Lower lobe of right lung (tissue), 2 donors: ENCODE data around the gene EIF3L. TPM values are rescaled to one million over a fixed set of nuclear protein-coding genes. Genes with fewer than 3 reads are reported as not detected.
A peak's percentile ranks its signal among the peaks of the same experiment; 100 is the strongest.

Experiments used
- ATAC-seq, 2 donors: fragments of 200-7000 bp; cut with Tn5 transposase; one replicate each; pipeline ENCODE4 v1.9.1; 2020 to 2022; ENCODE audit warnings: mild to moderate bottlenecking in 2 of 2, moderate library complexity in 2 of 2
- DNase-seq: peaks from one replicate; pipeline ENCODE4 v3.0.0-alpha.2; 2020
- H3K27ac ChIP-seq: fragments of 200-600 bp; one replicate; pipeline ENCODE4 v1.8.0; 2022
- H3K27me3 ChIP-seq: fragments of 200-600 bp; one replicate; pipeline ENCODE4 v1.8.0; 2022; ENCODE audit warnings: low read depth
- H3K36me3 ChIP-seq: fragments of 200-600 bp; one replicate; pipeline ENCODE4 v1.8.0; 2022; ENCODE audit warnings: mild to moderate bottlenecking
- H3K4me1 ChIP-seq: fragments of 200-600 bp; one replicate; pipeline ENCODE4 v1.8.0; 2022
- H3K4me3 ChIP-seq: fragments of 200-600 bp; one replicate; pipeline ENCODE4 v1.8.0; 2022; ENCODE audit warnings: mild to moderate bottlenecking
- H3K9me3 ChIP-seq: fragments of 200-600 bp; one replicate; pipeline ENCODE4 v1.8.0; 2022
- intact Hi-C: fragments of 100-400 bp; cut with DNase I; formaldehyde crosslinking; loops from one replicate; pipeline ENCODE4 v1.11.0; 2022
- total RNA-seq: library from RNA; stranded (reverse); fragmentation: NEBNext Ultra II Directional; extraction: Animal tissue kit (Norgen Biotek cat#: 25700); gene quantifications from one replicate; pipeline ENCODE4 v1.2.1, GENCODE V29; 2021
- TF ChIP-seq, protein P1 (sequence below): fragments of 200-600 bp; IDR thresholded peaks from one replicate; pipeline ENCODE4 v1.8.0; 2022; ENCODE audit warnings: antibody characterized with exemption, mild to moderate bottlenecking
- donor health status: DM: no; HTN: yes; CAD: no; lungs with severe emphysema.

EIF3L gene
- total RNA-seq, 1 donor from 2014 or later = 385 TPM

DNA sequence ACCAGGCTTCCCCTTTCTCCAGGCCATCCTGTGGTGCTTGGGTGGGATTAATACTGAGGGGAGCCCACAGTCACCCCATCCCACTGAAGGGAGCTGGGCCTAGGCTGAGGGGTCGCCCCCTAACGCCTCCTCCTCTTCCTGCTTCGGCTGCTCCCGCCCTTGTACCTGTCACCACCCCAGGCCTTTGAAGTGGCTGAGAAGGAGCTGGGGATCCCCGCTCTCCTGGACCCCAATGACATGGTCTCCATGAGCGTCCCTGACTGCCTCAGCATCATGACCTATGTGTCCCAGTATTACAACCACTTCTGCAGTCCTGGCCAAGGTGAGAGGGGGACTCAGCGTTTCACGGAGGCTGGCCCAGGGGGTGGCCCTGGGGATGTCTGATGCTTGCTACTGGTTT lies 63.0 kb downstream of the EIF3L start:
- H3K27ac ChIP-seq = no peak overlapping the region
- H3K36me3 ChIP-seq = peaks cover 43% of the 10 kb centered on the region
- ATAC-seq = no peak
- H3K27me3 ChIP-seq = no peaks in the 10 kb centered on the region
- no peaks in the 10 kb centered on the region for H3K9me3 ChIP-seq
- H3K4me1 ChIP-seq = peaks cover 14% of the 10 kb centered on the region
- TF ChIP-seq, protein P1, sequence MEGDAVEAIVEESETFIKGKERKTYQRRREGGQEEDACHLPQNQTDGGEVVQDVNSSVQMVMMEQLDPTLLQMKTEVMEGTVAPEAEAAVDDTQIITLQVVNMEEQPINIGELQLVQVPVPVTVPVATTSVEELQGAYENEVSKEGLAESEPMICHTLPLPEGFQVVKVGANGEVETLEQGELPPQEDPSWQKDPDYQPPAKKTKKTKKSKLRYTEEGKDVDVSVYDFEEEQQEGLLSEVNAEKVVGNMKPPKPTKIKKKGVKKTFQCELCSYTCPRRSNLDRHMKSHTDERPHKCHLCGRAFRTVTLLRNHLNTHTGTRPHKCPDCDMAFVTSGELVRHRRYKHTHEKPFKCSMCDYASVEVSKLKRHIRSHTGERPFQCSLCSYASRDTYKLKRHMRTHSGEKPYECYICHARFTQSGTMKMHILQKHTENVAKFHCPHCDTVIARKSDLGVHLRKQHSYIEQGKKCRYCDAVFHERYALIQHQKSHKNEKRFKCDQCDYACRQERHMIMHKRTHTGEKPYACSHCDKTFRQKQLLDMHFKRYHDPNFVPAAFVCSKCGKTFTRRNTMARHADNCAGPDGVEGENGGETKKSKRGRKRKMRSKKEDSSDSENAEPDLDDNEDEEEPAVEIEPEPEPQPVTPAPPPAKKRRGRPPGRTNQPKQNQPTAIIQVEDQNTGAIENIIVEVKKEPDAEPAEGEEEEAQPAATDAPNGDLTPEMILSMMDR = no peak
- no peak overlapping the region for H3K4me3 ChIP-seq
- DNase-seq = no peak
- intact Hi-C loops = no loop called here

GRCh38 chr22:37913233-37913721 lies 64.1 kb downstream of the EIF3L start:
- Histone ChIP-seq H3K27ac (peak overlapping the region; percentile 11), H3K27me3 (no peaks in the 10 kb centered on the region)
- ATAC-seq = no peak

DNA sequence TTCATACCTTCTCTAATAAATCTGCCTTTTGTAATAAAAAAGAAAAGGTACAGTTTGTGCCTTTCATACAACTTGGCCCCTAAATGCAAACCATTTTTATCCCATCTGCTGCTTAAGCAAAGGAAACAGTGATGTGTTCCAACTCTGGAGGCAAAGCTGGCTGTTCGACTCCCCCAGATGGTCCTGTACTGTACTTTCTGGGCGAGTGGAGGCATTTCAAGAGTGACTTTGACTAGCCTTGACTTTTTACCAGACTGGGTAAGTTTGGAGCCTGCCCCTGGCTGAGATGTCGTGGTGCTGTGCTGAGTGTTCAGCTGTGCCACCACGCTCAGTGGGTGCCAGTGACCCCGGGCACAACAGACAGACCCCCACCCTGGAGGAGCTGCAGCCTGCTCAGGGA lies 67.1 kb downstream of the EIF3L start:
- H3K36me3 ChIP-seq = peaks cover 72% of the 10 kb centered on the region
- ATAC-seq = no peak
- peaks cover 11% of the 10 kb centered on the region for H3K4me1 ChIP-seq
- H3K27me3 ChIP-seq = no peaks in the 10 kb centered on the region
- H3K4me3 ChIP-seq = no peak overlapping the region
- no peaks in the 10 kb centered on the region for H3K9me3 ChIP-seq
- no peak for DNase-seq
- TF ChIP-seq, protein P1 = no peak
- H3K27ac ChIP-seq = no peak overlapping the region
- intact Hi-C loops = no loop called here

More at GRCh38 chr22:37913233-37913721, 64.1 kb downstream of the EIF3L start:
- TF ChIP-seq, protein P1 = no peak
- intact Hi-C loops = no loop called here
- no peak overlapping the region for H3K4me3 ChIP-seq
- H3K9me3 ChIP-seq = no peaks in the 10 kb centered on the region
- peaks cover 6% of the 10 kb centered on the region for H3K4me1 ChIP-seq
- no peak for DNase-seq
- peaks cover 54% of the 10 kb centered on the region for H3K36me3 ChIP-seq

GRCh38 chr22:37917874-37918548 lies 68.8 kb downstream of the EIF3L start:
- Histone ChIP-seq H3K36me3 (peaks cover 77% of the 10 kb centered on the region), H3K9me3 (no peaks in the 10 kb centered on the region), H3K27ac (no peak overlapping the region), H3K4me3 (no peak overlapping the region), H3K27me3 (no peaks in the 10 kb centered on the region), H3K4me1 (peaks cover 7% of the 10 kb centered on the region)
- intact Hi-C loops = no loop called here
- DNase-seq (no peak), ATAC-seq (no peak)
- TF ChIP-seq, protein P1 = no peak

DNA sequence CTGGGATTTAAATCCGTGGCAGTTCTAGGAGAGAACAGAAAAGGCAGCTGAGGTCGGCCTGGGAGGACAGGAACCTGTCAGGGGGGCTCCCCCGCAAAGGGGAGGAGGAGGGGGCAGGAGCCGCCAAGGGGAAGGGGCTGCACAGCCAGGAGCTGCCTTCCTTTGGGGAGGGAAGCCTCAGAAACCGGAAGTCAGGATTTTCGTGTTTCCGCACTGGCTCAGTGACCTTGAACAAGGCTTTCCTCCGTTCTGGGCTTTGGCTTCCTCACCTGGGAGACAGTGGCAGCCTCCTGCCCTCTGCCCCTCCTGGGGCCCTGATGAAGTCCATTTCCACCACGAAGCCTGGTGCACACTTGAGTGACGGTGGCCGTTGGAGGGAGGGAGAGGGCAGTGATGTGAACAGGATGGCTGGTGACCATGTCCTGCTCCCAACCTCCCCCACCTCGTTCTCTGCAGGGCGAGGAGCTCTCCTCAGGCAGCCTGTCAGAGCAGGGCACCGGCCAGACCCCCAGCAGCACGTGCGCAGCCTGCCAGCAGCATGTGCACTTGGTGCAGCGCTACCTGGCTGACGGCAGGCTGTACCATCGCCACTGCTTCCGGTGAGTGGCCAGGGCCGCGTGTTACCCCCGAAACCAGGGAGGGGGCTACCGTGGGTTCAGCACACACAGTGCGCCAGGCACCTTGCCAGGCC lies 69.5 kb downstream of the EIF3L start:
- H3K4me1 ChIP-seq = peaks cover 7% of the 10 kb centered on the region
- H3K4me3 ChIP-seq = no peak overlapping the region
- intact Hi-C loops = no loop called here
- ATAC-seq (peak in 1 of 2 donors; percentile 9), DNase-seq (no peak)
- no peaks in the 10 kb centered on the region for H3K27me3 ChIP-seq
- no peaks in the 10 kb centered on the region for H3K9me3 ChIP-seq
- TF ChIP-seq, protein P1 = no peak
- peaks cover 77% of the 10 kb centered on the region for H3K36me3 ChIP-seq
- no peak overlapping the region for H3K27ac ChIP-seq
